K562 (cell line): Measurements from ENCODE around the gene RPUSD1. TPM values are rescaled to one million over a fixed set of nuclear protein-coding genes. Genes with fewer than 3 reads are reported as not detected.

Source experiments
- ATAC-seq: fragments of 200-7000 bp; cut with Tn5 transposase; 3 replicates; pipeline ENCODE4 v1.9.1; 2020; ENCODE audit warnings: moderate library complexity
- BruUV-seq: library from RNA; stranded (reverse); fragments of 400-500 nt; replicated peaks from 2 replicates; lab custom pipeline; 2021; lab: Mats Ljungman, UMichigan
- CTCF ChIA-PET: fragments of 300-600 bp; formaldehyde crosslinking; extraction: SDS; loops from one replicate; lab custom pipeline; 2021; ENCODE audit warnings: low intra/inter-chr PET ratio; lab: Yijun Ruan, JAX
- POLR2A ChIA-PET: fragments of 300-600, 350-650 bp; sonication (Branson Sonifier 250); formaldehyde crosslinking; extraction: SDS; loops from one replicate; lab custom pipeline; 2021; ENCODE audit warnings: antibody characterized with exemption, inconsistent platforms; lab: Yijun Ruan, JAX
- DNase-seq, 4 experiments: peaks; one replicate each; pipeline versions ENCODE4 v3.0.0 to v3.0.0-alpha.2; 2011 to 2018; ENCODE audit warnings: low spot score in 3 of 4, mixed read lengths in 3 of 4; ENCODE audit errors: extremely low read depth in 1 of 4
- FAIRE-seq: peaks from 2 replicates; lab custom pipeline; 2011; peaks lifted over from hg19 to GRCh38; lab: Jason Lieb, UNC
- H2AFZ ChIP-seq: 2 replicates; pipeline ENCODE4 v1.6.0; 2011; ENCODE audit warnings: low read depth, low read length, control low read depth, inconsistent platforms
- H3K27ac ChIP-seq: fragments of 200-600 bp; 3 replicates; pipeline ENCODE4 v1.8.0; 2011; ENCODE audit warnings: low read depth, mild to moderate bottlenecking, control low read depth, inconsistent platforms, low read length, moderate library complexity, mixed read lengths; ENCODE audit errors: extremely low read depth
- H3K27me3 ChIP-seq, 2 experiments: fragments of 300-600 bp in 1 of 2; 2 replicates in 1 of 2; 3 replicates in 1 of 2; pipeline versions ENCODE4 v1.6.0 to v1.8.0; 2011; ENCODE audit warnings: inconsistent platforms in 2 of 2, low read length in 2 of 2, mild to moderate bottlenecking in 1 of 2, mixed read lengths in 1 of 2, moderate library complexity in 1 of 2; ENCODE audit not compliant: control insufficient read depth in 2 of 2, insufficient read depth in 2 of 2
- H3K36me3 ChIP-seq: fragments of 300-600 bp; 3 replicates; pipeline ENCODE4 v1.8.0; 2011; ENCODE audit warnings: mild to moderate bottlenecking, low read length, inconsistent platforms; ENCODE audit not compliant: control insufficient read depth, insufficient read depth
- H3K4me1 ChIP-seq, 2 experiments: fragments of 200-600 bp in 1 of 2; replicated peaks in 1 of 2; 2 replicates in 1 of 2; 3 replicates in 1 of 2; pipeline versions ENCODE4 v1.5.1 to v1.8.0; 2011; ENCODE audit warnings: inconsistent platforms in 2 of 2, low read length in 2 of 2, mild to moderate bottlenecking in 1 of 2, mixed read lengths in 1 of 2, moderate library complexity in 1 of 2; ENCODE audit not compliant: control insufficient read depth in 2 of 2, insufficient read depth in 2 of 2
- H3K4me2 ChIP-seq: 2 replicates; pipeline ENCODE4 v1.6.1; 2011; ENCODE audit warnings: low read length, control low read depth, inconsistent platforms, mixed read lengths; ENCODE audit not compliant: insufficient read depth
- H3K4me3 ChIP-seq: fragments of 200-600 bp; sonication (generic), shearing (Covaris generic); 2 replicates; pipeline ENCODE4 v1.5.1; 2016; ENCODE audit warnings: control low read depth, inconsistent platforms
- H3K79me2 ChIP-seq: fragments of 200-600 bp; 3 replicates; pipeline ENCODE4 v1.8.0; 2011; ENCODE audit warnings: low read length, inconsistent platforms; ENCODE audit not compliant: control insufficient read depth, insufficient read depth
- H3K9ac ChIP-seq, 2 experiments: 2 replicates each; pipeline versions ENCODE4 v1.6.0 to v1.6.1; 2011; ENCODE audit warnings: low read depth in 2 of 2, low read length in 2 of 2, control low read depth in 1 of 2, inconsistent platforms in 1 of 2, mild to moderate bottlenecking in 1 of 2, mixed read lengths in 1 of 2; ENCODE audit not compliant: insufficient read depth in 1 of 2
- H3K9me1 ChIP-seq: one replicate; pipeline ENCODE4 v1.6.0; 2011; ENCODE audit warnings: inconsistent platforms, mild to moderate bottlenecking, low read length, moderate library complexity; ENCODE audit not compliant: control insufficient read depth, insufficient read depth
- H3K9me3 ChIP-seq: replicated peaks from 2 replicates; pipeline ENCODE4 v1.5.1; 2011; ENCODE audit warnings: low read depth, low read length, inconsistent platforms; ENCODE audit not compliant: control insufficient read depth, insufficient read depth
- H4K20me1 ChIP-seq: replicated peaks from 2 replicates; pipeline ENCODE4 v1.6.1; 2011; ENCODE audit warnings: low read length, inconsistent platforms, mixed read lengths; ENCODE audit not compliant: control insufficient read depth, insufficient read depth
- ATF6 ChIP-seq: sonication (generic); formaldehyde crosslinking; IDR thresholded peaks from 2 replicates; pipeline ENCODE4 v1.4.0; 2020; ENCODE audit warnings: mild to moderate bottlenecking, missing genetic modification reagents
- EHMT2 ChIP-seq: fragments of 450-650 bp; IDR thresholded peaks from 2 replicates; pipeline ENCODE4 v1.6.1; 2018; ENCODE audit warnings: antibody characterized with exemption
- EP400 ChIP-seq: fragments of 450-650 bp; IDR thresholded peaks from 2 replicates; pipeline ENCODE4 v1.6.1; 2017; ENCODE audit warnings: antibody characterized with exemption, mild to moderate bottlenecking, moderate library complexity
- HLTF ChIP-seq: fragments of 450-650 bp; IDR thresholded peaks from 2 replicates; pipeline ENCODE4 v1.6.1; 2016
- PHB ChIP-seq: fragments of 250-450 bp; sonication (Bioruptor Pico); IDR thresholded peaks from 2 replicates; pipeline ENCODE4 v1.5.0; 2021
- PHF20 ChIP-seq: fragments of 450-650 bp; IDR thresholded peaks from 2 replicates; pipeline ENCODE4 v1.6.1; 2018; ENCODE audit not compliant: partially characterized antibody
- SMARCC2 ChIP-seq: fragments of 450-650 bp; IDR thresholded peaks from 2 replicates; pipeline ENCODE4 v1.6.1; 2017; ENCODE audit warnings: antibody characterized with exemption, moderate library complexity, mild to moderate bottlenecking, low read depth
- TAF1 ChIP-seq: IDR thresholded peaks from 2 replicates; pipeline ENCODE4 v1.6.1; 2011; ENCODE audit warnings: mild to moderate bottlenecking, low read length, moderate library complexity; ENCODE audit not compliant: insufficient read depth, control insufficient read depth, severe bottlenecking; ENCODE audit errors: extremely low read depth
- TBL1XR1 ChIP-seq, 2 experiments: IDR thresholded peaks; 2 replicates each; pipeline ENCODE4 v1.6.1; 2012; ENCODE audit warnings: improper control_type of control experiment in 2 of 2, low read length in 2 of 2, mild to moderate bottlenecking in 1 of 2
- TBP ChIP-seq: optimal IDR thresholded peaks from 2 replicates; pipeline ENCODE3; 2011; ENCODE audit warnings: low read depth, low read length, improper control_type of control experiment
- ZNF316 ChIP-seq: fragments of 450-650 bp; IDR thresholded peaks from 2 replicates; pipeline ENCODE4 v1.6.1; 2016
- WGBS: fragments of 100-300 bp; shearing (Covaris generic); methylation state at CpG from one replicate; pipeline ENCODE4 v1.1.6; 2016; ENCODE audit warnings: low coverage, mixed read lengths; ENCODE audit not compliant: insufficient coverage; ENCODE audit errors: missing lambda C conversion rate; 5-methylcytosine and 5-hydroxymethylcytosine counted together
- in situ Hi-C: fragments of 300-500 bp; cut with MboI; formaldehyde crosslinking; loops from 4 replicates; pipeline ENCODE4 v1.15.0; 2018; ENCODE audit warnings: inconsistent platforms, mixed read lengths
- intact Hi-C: fragments of 100-400 bp; cut with micrococcal nuclease; formaldehyde crosslinking; loops from 2 replicates; pipeline ENCODE4 v1.14.2; 2022
- polyA plus RNA-seq, 8 experiments: library from polyadenylated mRNA; depleted of rRNA in 4 of 8; stranded (reverse) in 5 of 8; unstranded in 3 of 8; fragments of >200 nt; fragmentation: Nextera tagmentation in 2 of 8; fragmentation: Illumina TruSeq in 1 of 8; extraction: Ambion mirVana in 2 of 8; extraction: Trizol in 1 of 8; gene quantifications; 2 replicates each; pipeline versions ENCODE4 v1.2.1 to v1.2.3, GENCODE V29; 2011 to 2014; ENCODE audit warnings: inconsistent platforms in 1 of 8, missing spikeins in 1 of 8
- total RNA-seq, 7 experiments: library from RNA; depleted of rRNA in 6 of 7; stranded (reverse); fragments of >200 nt in 6 of 7; fragmentation: Illumina TruSeq in 2 of 7; extraction: Trizol in 2 of 7; gene quantifications; 2 replicates each; pipeline versions ENCODE4 v1.2.1 to v1.2.3, GENCODE V29; 2011 to 2021; ENCODE audit warnings: low replicate concordance in 1 of 7
- TF ChIP-seq, protein P1 (sequence below): IDR thresholded peaks from 3 replicates; pipeline ENCODE4 v1.6.1; 2011; ENCODE audit warnings: borderline replicate concordance, mild to moderate bottlenecking, moderate library complexity; ENCODE audit not compliant: insufficient read length; ENCODE audit errors: extremely low read depth
- TF ChIP-seq, protein P2 (sequence below): fragments of 450-650 bp; conservative IDR thresholded peaks from 2 replicates; pipeline ENCODE4 v1.6.1; 2016; ENCODE audit warnings: missing genetic modification characterization, low read depth, mild to moderate bottlenecking, missing compliant biosample characterization, moderate library complexity

The RPUSD1 gene
- total and polyA plus RNA-seq, 9 of the 15 experiments (the other 6 are each of a cell fraction or from before 2014, with no cell fraction given) = 0.45 to 56.6 (median 12.0) TPM

DNA sequence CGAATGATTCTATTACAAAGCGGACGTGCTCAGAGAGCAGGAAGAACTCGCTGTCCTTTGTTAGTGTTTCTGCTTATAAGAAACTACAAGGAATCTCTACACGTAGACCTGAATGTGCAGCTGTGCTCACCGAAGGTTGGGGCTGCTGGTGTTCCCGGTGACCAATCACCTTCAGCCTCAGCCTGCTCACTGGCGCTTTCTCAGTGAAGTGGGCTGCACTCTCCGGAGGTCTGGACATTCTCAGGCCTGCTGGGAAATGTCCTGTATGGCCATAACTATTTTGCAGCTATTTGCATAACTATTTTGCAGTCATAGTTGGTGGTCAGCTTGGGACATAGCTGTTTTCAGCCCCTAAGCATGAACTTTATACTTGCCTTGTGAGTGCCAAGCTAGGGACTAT lies 37.7 kb downstream of the RPUSD1 start:
- Histone ChIP-seq H3K79me2 (no peaks in the 10 kb centered on the region), H3K4me1 (peaks cover 6 to 29% of the 10 kb centered on the region in 2 experiments; a peak in 4 of 5 replicates), H3K9ac (no peak overlapping the region), H3K9me3 (no peaks in the 10 kb centered on the region), H3K36me3 (no peaks in the 10 kb centered on the region), H3K4me3 (no peak overlapping the region), H3K9me1 (no peaks in the 10 kb centered on the region), H4K20me1 (no peaks in the 10 kb centered on the region), H2AFZ (0 out of 2 replicates have a peak overlapping the region, but pooled peaks have one; percentile 44), H3K27me3 (no peaks in the 10 kb centered on the region), H3K4me2 (no peak overlapping the region), H3K27ac (no peak overlapping the region)
- BruUV-seq = no TSS peak
- FAIRE-seq (no peak), DNase-seq (no peak), ATAC-seq (0 out of 3 replicates have a peak, but pooled peaks have one; percentile 19)
- in situ Hi-C loops (no loop called here), intact Hi-C loops (no loop called here)
- CTCF ChIA-PET = no interaction called here
- 41% methylated on average over 9 of the region's 9 CpGs for WGBS
- POLR2A ChIA-PET = interaction anchor here (0.6 to 1.1 kb wide), 2 partner anchors 9 to 10 kb away, joined by 3 to 4 read pairs; partner anchors contain the start of genes CIAO3 and MSLN
- TF ChIP-seq EHMT2 = no peak
- TF ChIP-seq HLTF = no peak
- no peak for TF ChIP-seq TBL1XR1 (IDR thresholded peaks at IDR 0.05; ENCODE audit: low read length in 2 of 2)
- no peak for TF ChIP-seq PHF20
- no peak for TF ChIP-seq TBP
- TF ChIP-seq EP400 = no peak
- TF ChIP-seq, protein P1, sequence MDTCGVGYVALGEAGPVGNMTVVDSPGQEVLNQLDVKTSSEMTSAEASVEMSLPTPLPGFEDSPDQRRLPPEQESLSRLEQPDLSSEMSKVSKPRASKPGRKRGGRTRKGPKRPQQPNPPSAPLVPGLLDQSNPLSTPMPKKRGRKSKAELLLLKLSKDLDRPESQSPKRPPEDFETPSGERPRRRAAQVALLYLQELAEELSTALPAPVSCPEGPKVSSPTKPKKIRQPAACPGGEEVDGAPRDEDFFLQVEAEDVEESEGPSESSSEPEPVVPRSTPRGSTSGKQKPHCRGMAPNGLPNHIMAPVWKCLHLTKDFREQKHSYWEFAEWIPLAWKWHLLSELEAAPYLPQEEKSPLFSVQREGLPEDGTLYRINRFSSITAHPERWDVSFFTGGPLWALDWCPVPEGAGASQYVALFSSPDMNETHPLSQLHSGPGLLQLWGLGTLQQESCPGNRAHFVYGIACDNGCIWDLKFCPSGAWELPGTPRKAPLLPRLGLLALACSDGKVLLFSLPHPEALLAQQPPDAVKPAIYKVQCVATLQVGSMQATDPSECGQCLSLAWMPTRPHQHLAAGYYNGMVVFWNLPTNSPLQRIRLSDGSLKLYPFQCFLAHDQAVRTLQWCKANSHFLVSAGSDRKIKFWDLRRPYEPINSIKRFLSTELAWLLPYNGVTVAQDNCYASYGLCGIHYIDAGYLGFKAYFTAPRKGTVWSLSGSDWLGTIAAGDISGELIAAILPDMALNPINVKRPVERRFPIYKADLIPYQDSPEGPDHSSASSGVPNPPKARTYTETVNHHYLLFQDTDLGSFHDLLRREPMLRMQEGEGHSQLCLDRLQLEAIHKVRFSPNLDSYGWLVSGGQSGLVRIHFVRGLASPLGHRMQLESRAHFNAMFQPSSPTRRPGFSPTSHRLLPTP = no peak
- TF ChIP-seq PHB = no peak
- no peak for TF ChIP-seq TAF1
- no peak for TF ChIP-seq SMARCC2
- TF ChIP-seq ATF6 (CRISPR knock-in tag) = no peak
- TF ChIP-seq, protein P2, sequence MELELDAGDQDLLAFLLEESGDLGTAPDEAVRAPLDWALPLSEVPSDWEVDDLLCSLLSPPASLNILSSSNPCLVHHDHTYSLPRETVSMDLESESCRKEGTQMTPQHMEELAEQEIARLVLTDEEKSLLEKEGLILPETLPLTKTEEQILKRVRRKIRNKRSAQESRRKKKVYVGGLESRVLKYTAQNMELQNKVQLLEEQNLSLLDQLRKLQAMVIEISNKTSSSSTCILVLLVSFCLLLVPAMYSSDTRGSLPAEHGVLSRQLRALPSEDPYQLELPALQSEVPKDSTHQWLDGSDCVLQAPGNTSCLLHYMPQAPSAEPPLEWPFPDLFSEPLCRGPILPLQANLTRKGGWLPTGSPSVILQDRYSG (tag) = no peak
- no peak for TF ChIP-seq ZNF316
